Uterus (tissue), 4 donors: ENCODE data around the gene ADD1. TPM values are rescaled to one million over a fixed set of nuclear protein-coding genes. Genes with fewer than 3 reads are reported as not detected.

Experiments
- DNase-seq, 2 donors: peaks; one replicate each; pipeline ENCODE4 v3.0.0-alpha.2; 2019 to 2020
- H3K27ac ChIP-seq, 2 donors: fragments of 200-600 bp; sonication (generic); 1 replicate in 1 of 2; 2 replicates in 1 of 2; pipeline ENCODE4 v1.5.1; 2016 to 2018
- H3K27me3 ChIP-seq, 2 donors: fragments of 200-600 bp; sonication (generic); one replicate each; pipeline ENCODE4 v1.5.1; 2018 to 2019; ENCODE audit warnings: control low read depth in 1 of 2
- H3K36me3 ChIP-seq, 2 donors: fragments of 200-600 bp; sonication (generic); one replicate each; pipeline ENCODE4 v1.5.1; 2019; ENCODE audit warnings: control low read depth in 1 of 2
- H3K4me1 ChIP-seq, 2 donors: fragments of 200-600 bp; sonication (generic); one replicate each; pipeline ENCODE4 v1.5.1; 2018 to 2019; ENCODE audit warnings: control low read depth in 1 of 2
- H3K4me3 ChIP-seq, 2 donors: fragments of 200-600 bp; sonication (generic); 1 replicate in 1 of 2; 2 replicates in 1 of 2; pipeline ENCODE4 v1.5.1; 2018 to 2019; ENCODE audit warnings: mild to moderate bottlenecking in 1 of 2
- H3K9me3 ChIP-seq, 2 donors: fragments of 200-600 bp; sonication (generic); one replicate each; pipeline ENCODE4 v1.5.1; 2019; ENCODE audit warnings: control low read depth in 1 of 2
- POLR2A ChIP-seq, 2 donors: fragments of 450-650 bp; IDR thresholded peaks; one replicate each; pipeline ENCODE4 v1.6.1; 2016; ENCODE audit warnings: antibody characterized with exemption in 2 of 2, mild to moderate bottlenecking in 1 of 2, moderate library complexity in 1 of 2
- intact Hi-C: fragments of 100-400 bp; cut with DNase I; formaldehyde crosslinking; loops from one replicate; pipeline ENCODE4 v1.15.1; 2023; ENCODE audit warnings: low total_unique reads
- total RNA-seq, 4 donors: library from RNA; depleted of rRNA in 3 of 4; stranded (reverse); fragments of >200 nt in 3 of 4; gene quantifications; one replicate each; pipeline versions ENCODE4 v1.1.0 to v1.2.4, GENCODE V29; 2014 to 2023
- TF ChIP-seq, protein P1 (sequence below), 4 experiments: fragments of 200-600 bp in 2 of 4; fragments of 450-650 bp in 2 of 4; sonication (generic) in 2 of 4; IDR thresholded peaks; one replicate each; pipeline ENCODE4 v1.5.1; 2016 to 2019; ENCODE audit warnings: antibody characterized with exemption in 4 of 4, mild to moderate bottlenecking in 2 of 4, moderate library complexity in 1 of 4
- donor health status: DM: yes; HTN: yes; CAD: no.

Gene ADD1
- total RNA-seq, 4 donors from 2014 or later = 161 to 403 (median 225) TPM

DNA sequence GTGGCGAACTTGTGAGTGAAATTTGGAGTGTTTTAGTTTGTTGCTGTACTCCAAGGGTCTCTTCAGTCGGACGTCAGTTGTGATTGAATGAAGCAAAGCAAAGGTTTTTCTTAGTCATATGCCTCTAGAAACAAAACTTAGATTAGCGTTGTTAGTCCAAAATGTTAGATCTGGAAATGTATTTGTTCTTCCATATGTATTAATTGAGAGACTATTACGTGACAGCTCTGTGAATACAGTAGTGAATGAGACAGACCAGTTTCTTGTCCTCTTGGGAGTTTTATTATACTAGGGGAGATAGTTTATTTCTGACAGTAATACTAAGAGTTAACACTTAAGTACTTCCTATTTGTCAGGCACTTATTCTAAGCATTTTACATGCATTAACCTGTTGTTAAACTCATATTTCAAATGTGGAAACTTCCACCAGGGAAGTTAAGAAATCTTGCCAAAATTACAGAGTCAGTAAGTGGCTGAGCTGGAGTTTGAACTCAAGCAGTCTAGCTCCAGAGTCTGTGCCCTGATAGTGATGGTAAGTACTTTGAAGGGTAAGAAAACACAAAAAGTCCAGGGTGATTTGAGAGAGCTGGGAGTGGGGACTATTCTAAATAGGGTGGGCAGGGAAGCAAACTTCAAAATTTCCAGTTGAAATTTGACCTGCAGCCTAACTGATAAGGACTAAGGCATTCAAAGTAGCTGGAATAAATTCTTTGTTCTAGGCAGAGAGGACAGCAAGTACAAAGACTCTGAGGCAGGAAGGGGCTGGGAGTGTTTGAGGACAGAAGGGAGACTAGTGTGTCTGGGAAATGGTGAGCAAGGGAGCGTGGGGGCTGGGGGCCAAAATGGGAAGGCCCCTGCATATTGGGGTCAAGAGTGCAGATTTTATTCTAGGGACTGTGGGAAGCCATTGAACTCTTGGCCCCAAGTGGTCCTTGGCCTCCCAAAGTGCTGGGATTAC is 17.0 kb downstream of the ADD1 start:
- peak overlapping the region; percentile 3 to 67 for H3K27ac ChIP-seq
- no peaks in the 10 kb centered on the region for H3K9me3 ChIP-seq
- no peaks in the 10 kb centered on the region for H3K27me3 ChIP-seq
- no peaks in the 10 kb centered on the region for H3K36me3 ChIP-seq
- no peak overlapping the region for H3K4me3 ChIP-seq
- peak in 1 of 2 donors; percentile 46 for DNase-seq
- intact Hi-C loops = no loop called here
- TF ChIP-seq POLR2A (IDR thresholded peaks at IDR 0.05) = no peak
- TF ChIP-seq, protein P1, sequence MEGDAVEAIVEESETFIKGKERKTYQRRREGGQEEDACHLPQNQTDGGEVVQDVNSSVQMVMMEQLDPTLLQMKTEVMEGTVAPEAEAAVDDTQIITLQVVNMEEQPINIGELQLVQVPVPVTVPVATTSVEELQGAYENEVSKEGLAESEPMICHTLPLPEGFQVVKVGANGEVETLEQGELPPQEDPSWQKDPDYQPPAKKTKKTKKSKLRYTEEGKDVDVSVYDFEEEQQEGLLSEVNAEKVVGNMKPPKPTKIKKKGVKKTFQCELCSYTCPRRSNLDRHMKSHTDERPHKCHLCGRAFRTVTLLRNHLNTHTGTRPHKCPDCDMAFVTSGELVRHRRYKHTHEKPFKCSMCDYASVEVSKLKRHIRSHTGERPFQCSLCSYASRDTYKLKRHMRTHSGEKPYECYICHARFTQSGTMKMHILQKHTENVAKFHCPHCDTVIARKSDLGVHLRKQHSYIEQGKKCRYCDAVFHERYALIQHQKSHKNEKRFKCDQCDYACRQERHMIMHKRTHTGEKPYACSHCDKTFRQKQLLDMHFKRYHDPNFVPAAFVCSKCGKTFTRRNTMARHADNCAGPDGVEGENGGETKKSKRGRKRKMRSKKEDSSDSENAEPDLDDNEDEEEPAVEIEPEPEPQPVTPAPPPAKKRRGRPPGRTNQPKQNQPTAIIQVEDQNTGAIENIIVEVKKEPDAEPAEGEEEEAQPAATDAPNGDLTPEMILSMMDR (IDR thresholded peaks at IDR 0.05) = no peak
- peaks cover 22 to 25% of the 10 kb centered on the region in 2 donors for H3K4me1 ChIP-seq

DNA sequence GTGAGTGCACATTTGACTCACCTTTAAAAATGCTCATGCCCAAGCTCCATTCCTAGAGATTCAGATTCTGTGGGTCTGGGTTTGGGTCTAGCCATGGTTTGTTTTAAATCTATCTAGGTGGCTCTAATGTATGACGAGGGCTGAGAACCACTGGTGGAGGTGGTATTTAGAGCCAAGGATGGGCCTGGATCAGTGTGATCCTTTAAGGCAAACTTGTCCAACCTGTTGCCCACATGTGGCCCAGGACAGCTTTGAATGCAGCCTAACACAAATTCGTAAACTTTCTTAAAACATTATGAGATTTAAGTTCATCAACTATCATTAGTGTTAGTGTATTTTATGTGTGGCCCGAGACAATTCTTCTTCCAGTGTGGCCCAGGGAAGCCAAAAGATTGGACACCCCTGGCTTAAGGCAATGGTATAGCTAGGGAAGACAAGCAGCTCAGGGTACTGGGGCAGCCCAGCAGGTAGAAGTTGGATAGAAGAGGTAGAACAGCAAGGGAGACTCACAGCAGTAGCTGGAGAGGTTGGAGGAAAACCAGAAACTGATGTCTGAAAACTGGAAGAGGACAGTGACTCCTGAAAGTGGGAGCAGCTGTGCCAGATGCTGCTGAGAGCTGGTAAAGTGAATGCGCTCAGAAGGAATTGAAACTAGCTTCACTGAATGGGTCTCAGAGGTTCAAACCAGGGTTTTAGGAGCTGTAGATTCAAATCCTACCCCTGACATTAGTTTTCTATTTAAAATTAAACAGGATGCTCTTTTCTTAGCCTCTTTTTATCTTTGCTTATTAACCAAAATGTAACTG is 18.2 kb downstream of the ADD1 start:
- Histone ChIP-seq H3K27me3 (no peaks in the 10 kb centered on the region), H3K4me3 (no peak overlapping the region), H3K27ac (peak overlapping the region; percentile 3 to 67), H3K36me3 (no peaks in the 10 kb centered on the region), H3K9me3 (no peaks in the 10 kb centered on the region), H3K4me1 (peaks cover 19 to 25% of the 10 kb centered on the region in 2 donors)
- DNase-seq = no peak
- intact Hi-C loops = no loop called here
- TF ChIP-seq POLR2A (IDR thresholded peaks at IDR 0.05) = no peak
- TF ChIP-seq, protein P1 (IDR thresholded peaks at IDR 0.05) = no peak

DNA sequence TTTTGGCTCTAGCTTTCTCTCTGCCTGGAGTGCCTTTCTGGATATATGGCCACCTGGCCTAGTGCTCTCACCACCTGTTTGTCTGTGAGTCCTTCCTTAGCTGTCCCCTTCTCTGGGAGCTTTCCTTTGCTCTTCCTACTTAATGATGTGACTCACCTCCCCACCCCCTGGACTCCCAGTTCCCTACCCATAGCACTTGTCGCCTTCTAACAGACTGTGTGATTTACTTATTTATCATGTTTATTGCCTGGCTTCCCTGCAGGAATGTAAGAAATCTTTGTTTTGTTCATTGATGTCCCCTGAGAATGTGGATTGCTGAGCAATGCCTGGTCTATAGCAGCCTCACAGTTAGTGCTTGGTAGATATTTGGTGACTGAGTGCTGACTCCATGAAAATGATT is 18.9 kb downstream of the ADD1 start:
- H3K36me3 ChIP-seq = no peaks in the 10 kb centered on the region
- no peak for TF ChIP-seq POLR2A (IDR thresholded peaks at IDR 0.05)
- TF ChIP-seq, protein P1 (IDR thresholded peaks at IDR 0.05) = no peak
- no peaks in the 10 kb centered on the region for H3K9me3 ChIP-seq
- H3K4me1 ChIP-seq = peaks cover 25 to 26% of the 10 kb centered on the region in 2 donors
- H3K27me3 ChIP-seq = no peaks in the 10 kb centered on the region
- DNase-seq = no peak
- H3K4me3 ChIP-seq = no peak overlapping the region
- intact Hi-C loops = no loop called here
- peak overlapping the region; percentile 3 to 67 for H3K27ac ChIP-seq

DNA sequence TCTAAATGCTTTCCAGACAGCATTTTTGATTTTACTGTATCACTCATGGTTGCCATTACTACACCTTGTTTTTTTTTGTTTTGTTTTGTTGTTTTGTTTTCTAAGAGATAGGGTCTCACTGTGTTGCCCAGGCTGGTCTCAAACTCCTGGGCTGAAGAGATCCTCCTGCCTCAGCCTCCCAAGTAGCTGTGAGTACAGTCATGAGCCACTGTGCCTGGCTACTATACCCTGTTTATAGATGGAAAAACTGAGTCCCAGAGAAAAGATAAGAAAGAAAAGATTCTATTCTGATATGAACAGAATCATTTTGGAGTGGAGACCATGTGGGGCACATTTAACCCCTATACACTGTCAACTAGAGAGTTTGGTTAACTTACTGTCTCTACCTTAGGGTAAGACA is 20.0 kb downstream of the ADD1 start:
- no peak overlapping the region for H3K27ac ChIP-seq
- H3K9me3 ChIP-seq = no peaks in the 10 kb centered on the region
- peaks cover 21 to 29% of the 10 kb centered on the region in 2 donors for H3K4me1 ChIP-seq
- intact Hi-C loops = no loop called here
- TF ChIP-seq, protein P1 (IDR thresholded peaks at IDR 0.05) = no peak
- TF ChIP-seq POLR2A (IDR thresholded peaks at IDR 0.05) = no peak
- no peak overlapping the region for H3K4me3 ChIP-seq
- no peaks in the 10 kb centered on the region for H3K27me3 ChIP-seq
- DNase-seq = no peak
- no peaks in the 10 kb centered on the region for H3K36me3 ChIP-seq
